Measurements from ENCODE around the gene U2SURP. TPM values are rescaled to one million over a fixed set of nuclear protein-coding genes. Genes with fewer than 3 reads are reported as not detected.

The U2SURP gene
- total RNA-seq, 1 experiment from 2014 or later, result 168 TPM

DNA sequence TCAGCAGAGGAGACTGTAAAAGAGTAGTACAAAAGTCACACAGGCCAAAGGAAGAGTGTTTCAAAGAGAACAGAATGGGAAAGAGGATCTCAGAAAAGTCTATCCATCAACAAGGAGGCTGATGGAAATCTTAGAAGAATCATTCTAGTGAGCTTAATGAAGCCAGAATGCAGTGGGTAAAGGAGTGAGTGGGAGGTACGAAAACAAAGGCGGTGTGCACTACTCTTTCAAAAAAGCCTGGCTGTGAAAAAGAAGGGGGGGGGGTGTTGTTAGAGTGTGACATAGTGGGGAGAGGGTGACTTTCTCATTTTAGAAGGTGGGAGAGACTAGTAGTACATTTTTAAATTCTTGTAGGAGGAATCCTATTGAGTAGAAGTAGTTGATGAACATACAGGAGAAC lies 49.6 kb upstream of the U2SURP start:
- Mint-ChIP-seq H3K4me3 (no peak overlapping the region), H3K27ac (no peak overlapping the region), H3K36me3 (ENCODE audit: insufficient read depth in 1 of 3, low read depth in 3 of 3) (no peaks in the 10 kb centered on the region), H3K27me3 (ENCODE audit: low read depth) (peaks cover 4% of the 10 kb centered on the region; the same call in 1 of the 2 replicates), H3K4me1 (peaks cover 12 to 18% of the 10 kb centered on the region in 2 experiments), H3K9me3 (no peaks in the 10 kb centered on the region; a peak in 1 of 5 replicates)
- no peak overlapping the region for H2BK15ac ChIP-seq (ENCODE audit: low read depth, low read length)
- no peaks in the 10 kb centered on the region for H3K79me2 ChIP-seq (ENCODE audit: insufficient read depth, low read length)
- no peak overlapping the region for H4K5ac ChIP-seq (ENCODE audit: insufficient read length, low read depth, low read length)
- no peaks in the 10 kb centered on the region for H4K20me1 ChIP-seq (ENCODE audit: control insufficient read depth, insufficient read depth, insufficient read length)
- H2BK20ac ChIP-seq (ENCODE audit: low read depth, low read length, poor library complexity, severe bottlenecking), result no peak overlapping the region
- H2BK12ac ChIP-seq (ENCODE audit: insufficient read length, low read depth, low read length), result no peak overlapping the region
- H3K56ac ChIP-seq (ENCODE audit: insufficient read length, low read depth, low read length), result no peak overlapping the region
- no peak overlapping the region for H3K9ac ChIP-seq (ENCODE audit: extremely low read depth, insufficient read length, low read length)
- no peak overlapping the region for H3K27ac ChIP-seq (ENCODE audit: insufficient read length, low read depth, low read length)
- no peaks in the 10 kb centered on the region for H3K79me1 ChIP-seq (ENCODE audit: insufficient read depth, low read depth, low read length, poor library complexity, severe bottlenecking)
- H3K4ac ChIP-seq (ENCODE audit: low read depth, low read length), result no peak overlapping the region
- no peaks in the 10 kb centered on the region for H3K9me3 ChIP-seq (ENCODE audit: control insufficient read depth, low read depth, low read length)
- no peak overlapping the region for H3K4me2 ChIP-seq (ENCODE audit: insufficient read depth, insufficient read length, low read length)
- no peak overlapping the region for H2BK5ac ChIP-seq (ENCODE audit: insufficient read length, low read length)
- H3K4me1 ChIP-seq (ENCODE audit: insufficient read depth, low read length), result no peaks in the 10 kb centered on the region; the same call in 1 of the 2 replicates
- H3T11ph ChIP-seq (ENCODE audit: low read length), result no peak overlapping the region
- no peak overlapping the region for H2BK120ac ChIP-seq (ENCODE audit: low read depth, low read length, poor library complexity, severe bottlenecking)
- H3K23me2 ChIP-seq (ENCODE audit: insufficient read length, low read depth, low read length, poor library complexity, severe bottlenecking), result no peaks in the 10 kb centered on the region
- WGBS (ENCODE audit: extremely low coverage, insufficient read length, low lambda C conversion rate), result no CpG with 5 or more reads among the region's 2 CpGs
- no peak overlapping the region for H4K8ac ChIP-seq (replicated peaks; ENCODE audit: insufficient read length, low read depth, low read length)
- H4K91ac ChIP-seq (ENCODE audit: insufficient read length, low read depth, low read length), result no peak overlapping the region
- no peak overlapping the region for H3K18ac ChIP-seq (ENCODE audit: insufficient read length, low read depth, low read length)
- DNase-seq, result no peak
- no peak overlapping the region for H3K23ac ChIP-seq (ENCODE audit: insufficient read length, low read depth, low read length)
- no peak overlapping the region for H2AK5ac ChIP-seq (ENCODE audit: insufficient read length, low read length)
- no peak for TF ChIP-seq CTCF (conservative IDR thresholded peaks at IDR 0.05)
- no peak overlapping the region for H3K14ac ChIP-seq (ENCODE audit: insufficient read depth, low read length)
- H2AFZ ChIP-seq (ENCODE audit: low read length), result no peak overlapping the region
- H3K27me3 ChIP-seq (ENCODE audit: insufficient read depth, low read length), result no peaks in the 10 kb centered on the region

Measured in H9 (cell line).